HEK293 (cell line): Measurements from ENCODE around the gene CEP112.

Experiments
- CTCF ChIP-seq: fragments of 450-650 bp; formaldehyde crosslinking; IDR thresholded peaks from 2 replicates; pipeline ENCODE4 v1.5.1; 2016; ENCODE audit warnings: missing biosample characterization, missing genetic modification characterization
- RBAK ChIP-seq: fragments of 450-650 bp; formaldehyde crosslinking; IDR thresholded peaks from 2 replicates; pipeline ENCODE4 v1.5.1; 2016; ENCODE audit warnings: missing biosample characterization, missing genetic modification characterization
- ZNF174 ChIP-seq: fragments of 450-650 bp; formaldehyde crosslinking; IDR thresholded peaks from 2 replicates; pipeline ENCODE4 v1.5.0; 2017; ENCODE audit warnings: missing biosample characterization, mild to moderate bottlenecking, missing genetic modification characterization
- ZNF18 ChIP-seq: fragments of 450-650 bp; formaldehyde crosslinking; IDR thresholded peaks from 2 replicates; pipeline ENCODE4 v1.5.1; 2016; ENCODE audit warnings: missing biosample characterization, missing genetic modification characterization
- ZNF24 ChIP-seq: fragments of 450-650 bp; formaldehyde crosslinking; IDR thresholded peaks from 2 replicates; pipeline ENCODE4 v1.5.1; 2016; ENCODE audit warnings: missing biosample characterization, missing genetic modification characterization
- ZSCAN23 ChIP-seq: fragments of 450-650 bp; formaldehyde crosslinking; IDR thresholded peaks from 2 replicates; pipeline ENCODE4 v1.5.1; 2016; ENCODE audit warnings: missing biosample characterization, missing genetic modification characterization

- no peak for TF ChIP-seq ZSCAN23 (tag by site-specific recombination)
- no peak for TF ChIP-seq ZNF174
- TF ChIP-seq CTCF (tag by site-specific recombination) = no peak
- no peak for TF ChIP-seq ZNF18 (tag by site-specific recombination)
- TF ChIP-seq RBAK (tag by site-specific recombination) = no peak
- no peak for TF ChIP-seq ZNF24 (tag by site-specific recombination)
Observed at GRCh38 chr17:65857718-65858117, 334.2 kb downstream of the CEP112 start.
